ENCODE measurements around the gene NXT1.

DNA sequence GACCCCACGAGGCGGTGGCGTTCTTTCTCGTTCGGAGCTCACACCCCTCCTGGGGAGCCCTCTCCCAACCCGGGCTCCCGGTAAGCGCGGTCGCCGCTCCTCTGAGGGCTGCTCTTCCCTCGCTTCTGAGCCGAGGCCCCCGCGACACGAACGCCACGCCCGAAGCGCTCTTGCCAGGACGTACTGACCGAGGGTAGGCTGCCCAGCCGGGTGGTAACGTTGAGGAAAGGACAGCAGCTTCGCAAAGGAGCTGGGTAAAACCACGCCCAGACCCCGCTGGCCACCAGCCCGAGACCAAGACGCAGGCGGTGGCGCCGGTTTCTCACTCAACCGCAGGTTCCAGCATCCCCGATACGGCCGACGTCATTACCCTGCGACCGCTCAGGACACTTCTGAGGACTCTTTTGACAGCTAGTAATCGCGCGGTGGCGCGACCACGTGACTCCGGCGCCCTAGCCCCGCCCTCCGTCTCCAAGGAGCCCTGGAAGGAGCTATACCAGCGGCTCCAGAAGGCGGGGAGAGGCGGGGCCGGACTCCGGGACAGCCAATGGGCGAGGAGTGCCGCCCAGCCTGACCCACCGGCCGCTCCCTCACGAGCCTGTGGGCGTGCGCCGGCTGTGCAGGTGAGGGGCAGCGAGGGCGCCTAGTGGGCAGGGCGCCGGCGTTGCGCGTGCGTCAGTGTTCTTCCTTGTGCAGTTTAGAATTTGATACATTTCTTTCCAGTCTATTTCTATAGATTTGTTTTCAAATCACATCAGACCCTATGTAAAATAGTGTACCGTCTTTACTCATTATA, 7.4 kb downstream of the NXT1 start:
- TF ChIP-seq CTCF (conservative IDR thresholded peaks at IDR 0.05 in 1 of 2, IDR thresholded peaks at IDR 0.05 in 1 of 2; ENCODE audit: low read depth in 1 of 2, low read length in 2 of 2) (no peak), EZH2 (IDR thresholded peaks at IDR 0.05; ENCODE audit: low read length, missing control alignments) (no peak)
